GM21717 (cell line): Measurements from ENCODE around the gene CFAP210.

Experiments
- ATAC-seq: cut with Tn5 transposase; IDR thresholded peaks from one replicate; pipeline ENCODE4 v1.9.1; 2021; ENCODE audit warnings: mild to moderate bottlenecking, moderate library complexity; ENCODE audit not compliant: unreplicated experiment

The CFAP210 gene

GRCh38 chr2:169694113-169694893, at the start of gene CFAP210, which contains the start of gene PHOSPHO2:
TSS of gene CFAP210 (minus strand) at chr2:169694405. CDS start at chr2:169694327, 78 bp downstream.
TSS of gene PHOSPHO2 (plus strand) at chr2:169694469. CDS start at chr2:169700972, 6,503 bp downstream.
- ATAC-seq, result peak; percentile 99

GRCh38 chr2:169743549-169743948, 49.3 kb upstream of the CFAP210 start:
- no peak for ATAC-seq

- no peak for ATAC-seq
These were observed 45.1 kb upstream of the CFAP210 start for GRCh38 chr2:169739351-169739750.

GRCh38 chr2:169738566-169739229, 44.5 kb upstream of the CFAP210 start:
- no peak for ATAC-seq

- ATAC-seq, result no peak
These were observed 42.7 kb upstream of the CFAP210 start for GRCh38 chr2:169736902-169737301.

- no peak for ATAC-seq
These were observed 41.4 kb upstream of the CFAP210 start for GRCh38 chr2:169735623-169736022.

- ATAC-seq, result peak; percentile 31
These were observed 40.1 kb upstream of the CFAP210 start for GRCh38 chr2:169734169-169734847.

- ATAC-seq, result no peak
These were observed 38.6 kb upstream of the CFAP210 start for GRCh38 chr2:169732583-169733358.

GRCh38 chr2:169732075-169732474, 37.9 kb upstream of the CFAP210 start:
- no peak for ATAC-seq

- ATAC-seq, result no peak
These were observed 35.0 kb upstream of the CFAP210 start for GRCh38 chr2:169729274-169729605.

- no peak for ATAC-seq
These were observed 32.9 kb upstream of the CFAP210 start for GRCh38 chr2:169727065-169727464.

GRCh38 chr2:169721016-169721415, 26.8 kb upstream of the CFAP210 start:
- no peak for ATAC-seq

- no peak for ATAC-seq
These were observed 24.8 kb upstream of the CFAP210 start for GRCh38 chr2:169718930-169719504.

GRCh38 chr2:169717691-169718063, 23.5 kb upstream of the CFAP210 start:
- no peak for ATAC-seq

- no peak for ATAC-seq
These were observed 22.9 kb upstream of the CFAP210 start for GRCh38 chr2:169716938-169717690.

GRCh38 chr2:169716238-169716886, 22.2 kb upstream of the CFAP210 start:
- ATAC-seq, result no peak

GRCh38 chr2:169715379-169716237, 21.4 kb upstream of the CFAP210 start:
- no peak for ATAC-seq

- ATAC-seq, result no peak
These were observed 20.5 kb upstream of the CFAP210 start for GRCh38 chr2:169714699-169715098.

- no peak for ATAC-seq
These were observed 19.1 kb upstream of the CFAP210 start for GRCh38 chr2:169713331-169713730.
